IMR-90 (cell line): ENCODE measurements around the gene ADGRF3. TPM values are rescaled to one million over a fixed set of nuclear protein-coding genes. Genes with fewer than 3 reads are reported as not detected.

Experiments used
- ATAC-seq: fragments of 200-7000 bp; cut with Tn5 transposase; 2 replicates; pipeline ENCODE4 v1.9.1; 2020; ENCODE audit warnings: low read depth, mild to moderate bottlenecking, moderate library complexity
- BruUV-seq: library from RNA; stranded (reverse); fragments of 400-500 nt; replicated peaks from 2 replicates; lab custom pipeline; 2021; lab: Mats Ljungman, UMichigan
- CTCF ChIA-PET: fragments of 300-600 bp; formaldehyde crosslinking; extraction: SDS; loops from one replicate; lab custom pipeline; 2021; ENCODE audit warnings: antibody characterized with exemption; lab: Yijun Ruan, JAX
- POLR2A ChIA-PET: fragments of 300-600 bp; sonication (Branson Sonifier 250); formaldehyde crosslinking; loops from one replicate; lab custom pipeline; 2022; ENCODE audit warnings: antibody characterized with exemption; ENCODE audit not compliant: unreplicated experiment; lab: Charles Lee
- DNase-seq: peaks from one replicate; pipeline ENCODE4 v3.0.0; 2013
- H2AFZ ChIP-seq: replicated peaks from 2 replicates; pipeline ENCODE3; 2013; ENCODE audit warnings: low read length, mild to moderate bottlenecking; ENCODE audit not compliant: poor library complexity
- H2AK5ac ChIP-seq: 2 replicates; pipeline ENCODE4 v1.6.1; 2013; ENCODE audit warnings: low read depth, low read length, inconsistent platforms
- H2AK9ac ChIP-seq: replicated peaks from 2 replicates; pipeline ENCODE3; 2013; ENCODE audit warnings: mild to moderate bottlenecking, low read depth, low read length, moderate library complexity; ENCODE audit not compliant: poor library complexity
- H2BK120ac ChIP-seq: 2 replicates; pipeline ENCODE4 v1.6.1; 2013; ENCODE audit warnings: low read depth, low read length, inconsistent platforms
- H2BK15ac ChIP-seq: 3 replicates; pipeline ENCODE4 v1.6.1; 2013; ENCODE audit warnings: low read depth, low read length, inconsistent platforms
- H2BK20ac ChIP-seq: 2 replicates; pipeline ENCODE4 v1.6.1; 2013; ENCODE audit warnings: low read depth, mild to moderate bottlenecking, inconsistent platforms, low read length, moderate library complexity
- H2BK5ac ChIP-seq: 2 replicates; pipeline ENCODE4 v1.6.1; 2013; ENCODE audit warnings: mild to moderate bottlenecking, low read depth, low read length, inconsistent platforms; ENCODE audit not compliant: poor library complexity, severe bottlenecking
- H3K14ac ChIP-seq: replicated peaks from 2 replicates; pipeline ENCODE4 v1.6.1; 2013; ENCODE audit warnings: low read depth, low read length, inconsistent platforms
- H3K18ac ChIP-seq: 2 replicates; pipeline ENCODE4 v1.6.1; 2013; ENCODE audit warnings: low read depth, low read length, control low read depth
- H3K23ac ChIP-seq: 2 replicates; pipeline ENCODE4 v1.6.1; 2013; ENCODE audit warnings: low read depth, low read length, inconsistent platforms
- H3K27ac ChIP-seq: 2 replicates; pipeline ENCODE4 v1.5.1; 2013; ENCODE audit warnings: mild to moderate bottlenecking, control low read depth, low read length; ENCODE audit not compliant: insufficient read depth
- H3K27me3 ChIP-seq: 2 replicates; pipeline ENCODE4 v1.6.1; 2013; ENCODE audit warnings: low read length; ENCODE audit not compliant: control insufficient read depth, insufficient read depth
- H3K36me3 ChIP-seq: 2 replicates; pipeline ENCODE4 v1.6.1; 2013; ENCODE audit warnings: low read length, mixed read lengths; ENCODE audit not compliant: control insufficient read depth, insufficient read depth
- H3K4ac ChIP-seq: 2 replicates; pipeline ENCODE4 v1.6.1; 2013; ENCODE audit warnings: low read depth, low read length, inconsistent platforms
- H3K4me1 ChIP-seq: 2 replicates; pipeline ENCODE4 v1.6.1; 2013; ENCODE audit warnings: low read length, mixed read lengths; ENCODE audit not compliant: control insufficient read depth, insufficient read depth
- H3K4me2 ChIP-seq: 2 replicates; pipeline ENCODE4 v1.6.1; 2013; ENCODE audit warnings: low read depth, mild to moderate bottlenecking, control low read depth, low read length, moderate library complexity
- H3K4me3 ChIP-seq: 2 replicates; pipeline ENCODE4 v1.5.1; 2013; ENCODE audit warnings: low read depth, mild to moderate bottlenecking, control low read depth, low read length, moderate library complexity; ENCODE audit not compliant: insufficient read depth
- H3K56ac ChIP-seq: 2 replicates; pipeline ENCODE4 v1.6.1; 2013; ENCODE audit warnings: low read length, inconsistent platforms; ENCODE audit not compliant: insufficient read depth; ENCODE audit errors: extremely low read depth
- H3K79me1 ChIP-seq, 2 experiments: 2 replicates each; pipeline ENCODE4 v1.6.1; 2013; ENCODE audit warnings: low read length in 2 of 2, inconsistent platforms in 1 of 2, low read depth in 1 of 2
- H3K9ac ChIP-seq: 2 replicates; pipeline ENCODE4 v1.6.1; 2013; ENCODE audit warnings: low read depth, low read length, control low read depth
- H3K9me1 ChIP-seq: 2 replicates; pipeline ENCODE4 v1.6.1; 2013; ENCODE audit warnings: low read length, inconsistent platforms; ENCODE audit not compliant: insufficient read depth
- H3K9me3 ChIP-seq: 2 replicates; pipeline ENCODE4 v1.6.1; 2013; ENCODE audit warnings: low read length; ENCODE audit not compliant: control insufficient read depth, insufficient read depth
- H4K20me1 ChIP-seq: 2 replicates; pipeline ENCODE4 v1.6.1; 2013; ENCODE audit warnings: low read length, inconsistent platforms; ENCODE audit not compliant: insufficient read depth
- H4K5ac ChIP-seq: 2 replicates; pipeline ENCODE4 v1.6.1; 2013; ENCODE audit warnings: mild to moderate bottlenecking, low read depth, low read length, control low read depth
- H4K8ac ChIP-seq, 2 experiments: 2 replicates each; pipeline ENCODE4 v1.6.1; 2013; ENCODE audit warnings: low read depth in 2 of 2, low read length in 2 of 2, control low read depth in 1 of 2, inconsistent platforms in 1 of 2
- H4K91ac ChIP-seq: 2 replicates; pipeline ENCODE4 v1.6.1; 2013; ENCODE audit warnings: low read depth, low read length, inconsistent platforms; ENCODE audit not compliant: insufficient read depth
- BHLHE40 ChIP-seq: fragments of 150-350 bp; IDR thresholded peaks from 2 replicates; pipeline ENCODE4 v1.6.1; 2016; ENCODE audit warnings: mild to moderate bottlenecking, low read depth, low read length
- CEBPB ChIP-seq: IDR thresholded peaks from 2 replicates; pipeline ENCODE4 v1.6.1; 2012; ENCODE audit warnings: low read depth, low read length, improper control_type of control experiment
- CHD1 ChIP-seq: IDR thresholded peaks from 2 replicates; pipeline ENCODE4 v1.6.1; 2012; ENCODE audit warnings: low read depth, low read length, improper control_type of control experiment
- FOS ChIP-seq: fragments of 150-350 bp; IDR thresholded peaks from 2 replicates; pipeline ENCODE4 v1.6.1; 2016; ENCODE audit warnings: low read depth, low read length
- MAFK ChIP-seq: IDR thresholded peaks from 2 replicates; pipeline ENCODE4 v1.6.1; 2012; ENCODE audit warnings: low read depth, low read length, improper control_type of control experiment
- MAZ ChIP-seq: IDR thresholded peaks from 2 replicates; pipeline ENCODE4 v1.6.1; 2012; ENCODE audit warnings: low read depth, mild to moderate bottlenecking, low read length, improper control_type of control experiment, moderate library complexity, borderline replicate concordance
- MXI1 ChIP-seq: IDR thresholded peaks from 2 replicates; pipeline ENCODE4 v1.6.1; 2012; ENCODE audit warnings: low read depth, mild to moderate bottlenecking, low read length, moderate library complexity, borderline replicate concordance
- NFE2L2 ChIP-seq: fragments of 150-350 bp; IDR thresholded peaks from 2 replicates; pipeline ENCODE4 v1.6.1; 2016; ENCODE audit warnings: low read depth, mild to moderate bottlenecking, low read length
- POLR2A ChIP-seq: IDR thresholded peaks from 2 replicates; pipeline ENCODE4 v1.6.1; 2012; ENCODE audit warnings: mild to moderate bottlenecking, low read depth, low read length
- RAD21 ChIP-seq: IDR thresholded peaks from 2 replicates; pipeline ENCODE4 v1.6.1; 2012; ENCODE audit warnings: low read length, improper control_type of control experiment
- RCOR1 ChIP-seq: IDR thresholded peaks from 2 replicates; pipeline ENCODE4 v1.6.1; 2012; ENCODE audit warnings: mild to moderate bottlenecking, low read length, improper control_type of control experiment; ENCODE audit not compliant: insufficient replicate concordance
- RFX5 ChIP-seq: IDR thresholded peaks from 2 replicates; pipeline ENCODE4 v1.8.0; 2012; ENCODE audit warnings: low read depth, mild to moderate bottlenecking, low read length, moderate library complexity
- SMC3 ChIP-seq: fragments of 150-350 bp; IDR thresholded peaks from 2 replicates; pipeline ENCODE4 v1.6.1; 2016; ENCODE audit warnings: low read depth, mild to moderate bottlenecking, antibody characterized with exemption, low read length, moderate library complexity
- WGBS, 2 experiments: methylation state at CpG; one replicate each; pipeline versions ENCODE4 v1.1.5 to v1.1.7; 2013; ENCODE audit warnings: missing lambda C conversion rate in 2 of 2; ENCODE audit not compliant: insufficient read length in 1 of 2; ENCODE audit errors: extremely low coverage in 2 of 2; 5-methylcytosine and 5-hydroxymethylcytosine counted together
- dilution Hi-C: fragments of 300-500 bp; cut with HindIII; formaldehyde crosslinking; loops from one replicate; pipeline ENCODE4 v1.14.3; 2018; ENCODE audit warnings: low sequenced_read_pairs; ENCODE audit not compliant: unreplicated experiment
- in situ Hi-C: fragments of 300-500 bp; cut with MboI; formaldehyde crosslinking; loops from 3 replicates; pipeline ENCODE4 v1.14.3; 2019; ENCODE audit warnings: low sequenced_read_pairs, inconsistent platforms, mixed read lengths
- intact Hi-C: fragments of 100-400 bp; cut with micrococcal nuclease; formaldehyde crosslinking; loops from 2 replicates; pipeline ENCODE4 v1.10.0; 2022
- polyA plus RNA-seq, 3 experiments: library from polyadenylated mRNA; depleted of rRNA; stranded (reverse); fragments of >200 nt; gene quantifications; 2 replicates each; pipeline ENCODE4 v1.2.3, GENCODE V29; 2012; ENCODE audit warnings: low replicate concordance in 1 of 3
- total RNA-seq: library from RNA; depleted of rRNA; stranded (reverse); fragments of >200 nt; gene quantifications from 2 replicates; pipeline ENCODE4 v1.2.3, GENCODE V29; 2012
- TF ChIP-seq, protein P1 (sequence below): conservative IDR thresholded peaks from 2 replicates; pipeline ENCODE4 v1.5.1; 2012; ENCODE audit warnings: mild to moderate bottlenecking, low read depth, low read length, improper control_type of control experiment
- TF ChIP-seq, protein P2 (sequence below): fragments of 150-350 bp; IDR thresholded peaks from 2 replicates; pipeline ENCODE4 v1.6.1; 2017; ENCODE audit warnings: mild to moderate bottlenecking, antibody characterized with exemption, low read length, low read depth
- TF ChIP-seq, protein P3 (sequence below): fragments of 150-350 bp; IDR thresholded peaks from 2 replicates; pipeline ENCODE4 v1.6.1; 2016; ENCODE audit warnings: low read depth, mild to moderate bottlenecking, low read length, moderate library complexity, borderline replicate concordance

The ADGRF3 gene
- total and polyA plus RNA-seq, 2 of the 4 experiments (the other 2 are of a cell fraction), result 0.15 TPM; not detected in 1

DNA sequence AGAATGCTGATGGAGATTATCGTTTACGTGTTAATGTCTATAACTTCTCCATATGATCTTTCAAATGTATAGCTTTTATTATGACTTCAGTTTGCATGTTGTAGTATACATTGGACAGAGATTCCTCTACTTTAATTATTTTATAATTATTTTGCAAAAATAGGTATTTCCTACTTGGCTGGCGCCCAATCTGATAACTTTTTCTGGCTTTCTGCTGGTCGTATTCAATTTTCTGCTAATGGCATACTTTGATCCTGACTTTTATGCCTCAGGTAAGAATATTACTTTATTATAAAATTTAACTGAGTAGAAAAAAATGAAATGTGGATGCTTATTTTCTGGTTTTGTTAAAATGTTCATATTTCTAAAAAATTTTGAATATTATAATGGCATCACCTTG, 18.1 kb upstream of the ADGRF3 start:
- Histone ChIP-seq H3K9me1 (0 out of 2 replicates have a peak, but pooled peaks cover 3% of the 10 kb centered on the region), H2AFZ (no peak overlapping the region), H3K14ac (no peak overlapping the region), H2BK15ac (no peak overlapping the region), H3K23ac (no peak overlapping the region), H3K79me1 (peaks cover 9 to 32% of the 10 kb centered on the region in 2 experiments), H3K4me2 (no peak overlapping the region), H3K56ac (no peak overlapping the region), H2BK20ac (no peak overlapping the region), H3K4me1 (no peaks in the 10 kb centered on the region), H3K9ac (no peak overlapping the region), H3K18ac (no peak overlapping the region), H3K4me3 (no peak overlapping the region), H2AK9ac (no peak overlapping the region), H2BK120ac (no peak overlapping the region), H3K9me3 (no peaks in the 10 kb centered on the region), H4K8ac (no peak overlapping the region), H3K36me3 (peaks cover 6% of the 10 kb centered on the region), H3K27ac (no peak overlapping the region), H3K27me3 (no peaks in the 10 kb centered on the region), H2AK5ac (no peak overlapping the region), H2BK5ac (no peak overlapping the region), H4K20me1 (peaks cover 6% of the 10 kb centered on the region; the same call in 1 of the 2 replicates), H4K91ac (no peak overlapping the region), H3K4ac (no peak overlapping the region), H4K5ac (no peak overlapping the region)
- CTCF ChIA-PET, result no interaction called here
- TF ChIP-seq CHD1 (no peak), CEBPB (no peak), MAZ (no peak), RCOR1 (no peak), RFX5 (no peak), NFE2L2 (no peak), RAD21 (no peak), SMC3 (no peak), POLR2A (no peak), FOS (no peak), MXI1 (no peak), MAFK (no peak), BHLHE40 (no peak)
- TF ChIP-seq, protein P1, sequence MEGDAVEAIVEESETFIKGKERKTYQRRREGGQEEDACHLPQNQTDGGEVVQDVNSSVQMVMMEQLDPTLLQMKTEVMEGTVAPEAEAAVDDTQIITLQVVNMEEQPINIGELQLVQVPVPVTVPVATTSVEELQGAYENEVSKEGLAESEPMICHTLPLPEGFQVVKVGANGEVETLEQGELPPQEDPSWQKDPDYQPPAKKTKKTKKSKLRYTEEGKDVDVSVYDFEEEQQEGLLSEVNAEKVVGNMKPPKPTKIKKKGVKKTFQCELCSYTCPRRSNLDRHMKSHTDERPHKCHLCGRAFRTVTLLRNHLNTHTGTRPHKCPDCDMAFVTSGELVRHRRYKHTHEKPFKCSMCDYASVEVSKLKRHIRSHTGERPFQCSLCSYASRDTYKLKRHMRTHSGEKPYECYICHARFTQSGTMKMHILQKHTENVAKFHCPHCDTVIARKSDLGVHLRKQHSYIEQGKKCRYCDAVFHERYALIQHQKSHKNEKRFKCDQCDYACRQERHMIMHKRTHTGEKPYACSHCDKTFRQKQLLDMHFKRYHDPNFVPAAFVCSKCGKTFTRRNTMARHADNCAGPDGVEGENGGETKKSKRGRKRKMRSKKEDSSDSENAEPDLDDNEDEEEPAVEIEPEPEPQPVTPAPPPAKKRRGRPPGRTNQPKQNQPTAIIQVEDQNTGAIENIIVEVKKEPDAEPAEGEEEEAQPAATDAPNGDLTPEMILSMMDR, result no peak
- TF ChIP-seq, protein P2, sequence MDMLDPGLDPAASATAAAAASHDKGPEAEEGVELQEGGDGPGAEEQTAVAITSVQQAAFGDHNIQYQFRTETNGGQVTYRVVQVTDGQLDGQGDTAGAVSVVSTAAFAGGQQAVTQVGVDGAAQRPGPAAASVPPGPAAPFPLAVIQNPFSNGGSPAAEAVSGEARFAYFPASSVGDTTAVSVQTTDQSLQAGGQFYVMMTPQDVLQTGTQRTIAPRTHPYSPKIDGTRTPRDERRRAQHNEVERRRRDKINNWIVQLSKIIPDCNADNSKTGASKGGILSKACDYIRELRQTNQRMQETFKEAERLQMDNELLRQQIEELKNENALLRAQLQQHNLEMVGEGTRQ, result no peak
- TF ChIP-seq, protein P3, sequence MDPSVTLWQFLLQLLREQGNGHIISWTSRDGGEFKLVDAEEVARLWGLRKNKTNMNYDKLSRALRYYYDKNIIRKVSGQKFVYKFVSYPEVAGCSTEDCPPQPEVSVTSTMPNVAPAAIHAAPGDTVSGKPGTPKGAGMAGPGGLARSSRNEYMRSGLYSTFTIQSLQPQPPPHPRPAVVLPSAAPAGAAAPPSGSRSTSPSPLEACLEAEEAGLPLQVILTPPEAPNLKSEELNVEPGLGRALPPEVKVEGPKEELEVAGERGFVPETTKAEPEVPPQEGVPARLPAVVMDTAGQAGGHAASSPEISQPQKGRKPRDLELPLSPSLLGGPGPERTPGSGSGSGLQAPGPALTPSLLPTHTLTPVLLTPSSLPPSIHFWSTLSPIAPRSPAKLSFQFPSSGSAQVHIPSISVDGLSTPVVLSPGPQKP, result no peak
- POLR2A ChIA-PET, result no interaction called here
- DNase-seq, result no peak
- dilution Hi-C loops (no loop called here), in situ Hi-C loops (no loop called here), intact Hi-C loops (no loop called here)
- no TSS peak for BruUV-seq
- no peak for ATAC-seq
- no CpG with 5 or more reads among the region's 4 CpGs for WGBS, 2 experiments
